ENCODE measurements around the gene MYO3B.
"Not testable (repeated sequence)": the region's sequence is repeated elsewhere in the genome, so short reads cannot be mapped to it uniquely, and the experiment has no call there.

Gene MYO3B

DNA sequence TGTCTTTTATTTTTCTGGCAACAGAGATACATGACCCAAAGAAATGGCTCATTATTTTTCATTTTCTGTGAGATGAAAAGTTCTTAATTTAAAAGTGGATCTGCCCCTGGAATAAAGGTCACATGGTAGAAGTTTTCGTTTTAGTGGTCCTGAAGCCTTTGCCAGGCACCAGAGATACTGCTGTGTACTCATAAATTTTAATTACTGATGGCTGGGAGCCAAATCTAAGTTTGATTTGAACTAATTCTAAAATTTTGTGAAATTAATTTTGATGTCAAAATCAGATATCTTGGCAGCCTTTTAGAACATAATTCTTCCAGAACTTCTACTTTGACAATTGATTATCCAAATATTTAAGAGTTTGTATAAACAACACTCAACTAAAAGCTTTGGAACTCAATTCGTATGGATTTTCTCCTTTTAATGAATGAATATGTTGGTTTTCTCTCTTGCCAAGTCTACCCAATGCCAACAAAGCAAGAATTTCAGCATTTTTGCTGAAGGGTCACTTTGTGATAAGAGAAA lies 408.7 kb downstream of the MYO3B start:
- no peak for DNase-seq

DNA sequence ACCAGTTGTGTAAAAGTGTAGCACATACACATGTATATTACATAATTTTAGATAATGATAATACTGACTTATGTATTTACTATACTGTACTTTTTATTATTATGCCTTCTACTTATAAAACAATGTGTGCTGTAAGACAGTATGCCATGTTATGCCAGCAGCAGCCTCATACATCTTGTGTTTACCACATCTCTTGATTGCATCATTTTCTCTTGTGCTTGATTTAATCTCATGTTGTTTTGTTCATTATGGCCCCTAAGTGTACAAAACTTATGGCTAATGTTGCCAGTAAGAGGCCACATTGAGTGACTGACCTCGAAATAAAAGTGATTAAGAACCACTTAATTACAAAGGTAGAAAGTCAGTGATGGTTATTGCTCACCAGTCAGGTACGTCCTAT lies 409.2 kb downstream of the MYO3B start:
- DNase-seq = no peak

DNA sequence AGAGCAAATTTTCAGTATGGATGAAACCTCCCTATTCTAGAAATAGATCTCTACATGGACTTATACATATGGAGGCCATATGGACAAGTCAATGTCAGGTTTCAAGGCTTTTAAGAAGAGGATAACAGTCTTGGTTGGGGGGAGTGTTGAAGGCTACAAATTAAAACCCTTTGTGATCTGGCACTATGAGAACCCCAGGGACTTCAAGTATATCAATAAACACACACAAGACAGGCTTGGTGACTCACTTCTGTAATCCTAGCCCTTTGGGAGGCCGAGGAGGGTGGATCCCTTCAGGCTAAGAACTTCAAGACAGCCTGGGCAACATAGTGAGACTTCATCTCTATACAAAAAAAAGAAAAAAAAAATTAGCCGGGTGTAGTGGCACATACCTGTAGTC lies 410.0 kb downstream of the MYO3B start:
- no peak for DNase-seq

DNA sequence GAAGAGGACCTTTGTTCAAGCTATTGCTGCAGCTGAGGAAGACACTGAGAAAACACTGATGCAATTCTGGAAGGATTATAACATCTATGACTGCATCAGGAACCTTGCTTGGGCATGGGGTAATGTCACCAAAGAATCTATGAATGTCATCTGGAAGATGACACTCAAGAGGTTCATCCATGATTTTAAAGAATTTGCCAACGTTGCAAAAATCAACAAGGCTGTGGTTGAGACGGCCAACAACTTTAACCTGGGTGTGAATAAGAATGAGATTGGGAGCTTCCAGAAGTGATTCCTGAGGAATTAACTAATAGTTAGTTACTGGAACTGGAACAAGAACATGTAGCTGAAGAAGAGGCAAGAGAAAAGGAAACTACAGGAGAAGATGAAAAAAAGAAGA lies 410.8 kb downstream of the MYO3B start:
- DNase-seq = no peak

DNA sequence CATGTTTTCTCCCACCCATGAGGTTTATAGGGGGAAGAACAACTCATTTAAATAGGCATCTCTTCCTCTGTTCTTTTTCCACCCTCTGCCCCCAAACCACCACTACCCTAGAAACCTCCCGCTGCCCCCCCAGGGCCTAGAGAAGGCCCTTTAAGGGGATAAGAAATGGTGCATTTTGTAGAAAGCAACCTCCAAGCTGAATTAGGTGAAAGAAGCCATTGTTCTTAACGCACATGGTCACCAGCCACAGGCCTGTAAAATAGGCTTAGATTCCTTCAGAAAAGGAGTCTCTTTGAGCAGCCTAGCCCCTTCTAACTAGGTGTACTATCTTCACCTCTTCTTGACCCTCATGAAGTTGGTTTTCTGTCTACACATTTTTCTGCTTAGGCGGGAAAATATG lies 418.6 kb downstream of the MYO3B start:
- DNase-seq = no peak

DNA sequence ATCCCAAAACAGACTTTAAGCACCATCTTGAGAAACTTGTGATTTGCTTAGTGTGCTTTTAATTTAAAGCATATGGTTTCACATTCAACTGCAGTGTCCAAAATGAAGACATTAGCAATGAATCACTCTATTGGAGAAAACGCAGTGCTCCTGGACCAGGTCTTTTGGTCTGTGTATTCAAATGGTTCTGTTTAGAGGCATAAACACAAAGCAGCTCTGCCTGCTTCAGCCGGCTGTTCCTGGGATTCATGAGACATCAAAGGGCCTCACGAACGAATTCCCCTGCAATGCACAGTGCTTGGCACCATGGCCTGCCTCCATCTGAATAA lies 420.1 kb downstream of the MYO3B start:
- DNase-seq = no peak

DNA sequence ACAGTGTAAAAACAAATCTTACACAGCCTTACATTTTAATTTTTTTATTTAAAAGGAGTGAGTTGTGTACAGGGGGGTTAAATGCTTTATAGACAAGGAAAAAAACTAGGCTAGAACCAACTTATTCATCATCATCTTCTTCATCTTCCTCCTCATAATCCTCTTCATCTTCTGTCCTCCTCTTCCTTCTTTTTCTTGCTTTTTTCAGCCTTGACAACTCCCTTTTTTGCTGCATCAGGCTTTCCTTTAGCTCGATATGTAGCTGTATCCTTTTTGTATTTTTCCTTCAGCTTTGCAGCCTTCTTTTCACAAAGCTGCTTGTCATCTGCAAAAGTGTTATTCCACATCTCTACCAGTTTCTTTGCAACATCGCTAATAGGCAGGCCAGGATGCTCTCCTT lies 423.5 kb downstream of the MYO3B start:
- DNase-seq = no peak

DNA sequence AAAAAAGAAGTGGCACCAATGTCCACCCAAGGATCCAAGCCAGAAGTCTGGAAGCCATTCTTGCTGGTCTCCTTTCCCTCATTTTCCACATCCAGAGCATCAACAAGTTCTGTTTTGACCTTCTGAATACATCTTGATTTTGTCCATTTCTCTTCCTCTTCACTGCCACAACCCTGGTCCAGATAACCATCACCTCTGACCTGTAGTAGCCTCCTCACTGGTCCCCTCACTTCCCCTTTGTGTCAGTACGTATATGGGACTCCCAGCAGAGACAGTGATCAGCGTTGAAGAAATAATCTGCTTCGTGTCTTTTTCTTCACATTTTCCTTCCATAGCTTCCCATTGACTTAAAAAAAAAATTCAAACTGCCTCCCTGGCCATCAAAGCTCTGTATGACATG lies 427.9 kb downstream of the MYO3B start:
- no peak for DNase-seq

DNA sequence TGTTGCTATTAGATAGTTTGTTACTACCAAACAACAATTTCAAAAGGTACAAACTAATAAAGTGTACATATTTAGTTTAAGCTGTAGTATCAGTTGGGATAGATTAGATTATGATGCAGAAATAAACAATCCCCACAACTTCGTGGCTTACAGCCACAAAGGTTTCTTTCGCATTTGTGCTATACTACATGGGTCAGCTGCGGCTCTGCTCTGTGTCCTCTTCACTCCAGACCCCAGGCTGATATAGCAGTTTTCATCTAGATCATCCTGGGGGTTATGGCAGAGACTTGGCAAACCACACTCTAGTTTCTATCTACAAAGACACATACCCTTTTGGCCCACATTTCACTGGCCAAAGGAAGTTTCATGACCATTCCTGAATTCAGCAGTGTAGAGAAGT lies 429.2 kb downstream of the MYO3B start:
- DNase-seq = no peak

DNA sequence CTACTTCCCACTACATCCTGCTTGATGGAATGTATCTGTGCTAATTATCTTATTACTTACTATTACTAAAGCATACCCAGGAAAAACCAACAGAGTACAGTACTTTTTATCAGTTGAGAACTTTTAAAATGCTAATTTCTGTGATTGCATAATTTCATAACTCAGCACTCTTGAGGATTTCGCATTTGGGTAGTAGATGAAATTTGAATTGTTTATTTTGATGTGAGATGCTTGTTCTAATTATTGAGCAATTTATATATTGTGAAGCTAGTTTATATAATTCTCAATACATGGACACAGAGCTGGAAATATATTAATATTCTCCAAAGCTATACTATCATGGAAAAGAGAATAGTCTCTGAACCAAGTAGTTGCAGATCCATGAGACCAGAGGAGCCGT lies 432.7 kb downstream of the MYO3B start:
- DNase-seq = no peak

DNA sequence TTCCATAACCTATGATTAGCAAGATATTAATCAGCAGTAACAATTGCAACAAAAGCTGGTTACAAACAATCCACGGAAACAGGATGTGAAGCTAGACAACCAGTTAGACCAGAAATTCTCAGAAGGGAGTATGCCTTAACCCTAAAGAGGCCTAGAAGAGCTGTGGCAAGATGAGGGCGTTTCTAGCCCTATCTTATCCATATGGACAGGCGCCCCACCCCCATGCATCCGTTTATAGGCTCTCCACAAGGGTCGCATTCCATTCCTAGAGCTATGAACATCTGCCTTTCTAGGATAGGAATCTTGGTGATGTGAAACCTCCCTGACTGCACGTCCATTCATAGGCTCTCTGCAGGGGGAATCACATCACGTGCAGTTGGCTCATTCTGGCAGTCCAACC lies 441.0 kb downstream of the MYO3B start:
- DNase-seq = not testable (repeated sequence)

DNA sequence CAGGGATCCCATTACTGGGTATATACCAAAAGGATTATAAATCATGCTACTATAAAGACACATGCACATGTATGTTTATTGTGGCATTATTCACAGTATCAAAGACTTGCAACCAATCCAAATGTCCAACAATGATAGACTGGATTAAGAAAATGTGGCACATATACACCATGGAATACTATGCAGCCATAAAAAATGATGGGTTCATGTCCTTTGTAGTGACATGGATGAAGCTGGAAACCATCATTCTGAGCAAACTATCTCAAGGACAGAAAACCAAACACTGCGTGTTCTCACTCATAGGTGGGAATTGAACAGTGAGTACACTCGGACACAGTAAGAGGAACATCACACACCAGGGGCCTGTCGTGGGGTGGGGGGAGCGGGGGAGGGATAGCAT lies 457.1 kb downstream of the MYO3B start:
- DNase-seq = not testable (repeated sequence)

DNA sequence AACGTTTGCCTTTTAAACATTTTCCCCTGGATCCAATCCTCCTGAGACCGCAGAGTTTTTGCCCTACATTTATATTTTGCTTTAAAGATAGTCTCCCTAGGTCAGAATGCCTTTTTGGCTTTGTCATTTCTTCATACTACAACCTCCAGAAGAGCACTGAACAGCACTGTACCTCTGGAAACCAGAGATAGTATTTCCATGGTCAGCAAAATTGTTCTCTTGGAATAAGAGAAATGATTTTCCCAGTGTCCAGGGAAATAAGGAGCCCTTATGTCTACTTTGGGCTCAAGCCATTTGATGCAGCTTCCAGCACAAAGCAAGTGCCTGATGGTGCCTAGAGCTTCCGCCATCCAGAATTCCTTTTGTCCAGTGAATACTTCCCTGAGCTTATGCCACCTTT lies 461.7 kb downstream of the MYO3B start:
- no peak for DNase-seq

DNA sequence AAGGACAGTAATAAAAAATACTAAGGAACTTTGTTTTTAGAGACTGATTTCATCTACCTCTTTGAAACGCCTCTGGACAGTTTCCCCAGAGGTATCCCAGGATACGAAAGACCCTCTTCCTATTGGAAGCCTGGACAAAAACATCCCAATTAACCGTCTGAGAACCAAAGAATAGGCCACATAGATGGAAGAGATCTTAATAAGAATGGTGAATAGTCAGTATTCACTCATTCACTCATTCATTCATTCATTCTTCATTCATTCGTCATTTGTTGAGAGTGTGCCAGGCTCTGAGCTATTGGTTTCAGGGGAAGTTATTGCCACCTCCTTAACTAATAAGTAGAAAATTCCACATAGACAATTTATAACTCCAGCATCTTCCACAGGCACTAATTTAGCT lies 464.0 kb downstream of the MYO3B start:
- no peak for DNase-seq

DNA sequence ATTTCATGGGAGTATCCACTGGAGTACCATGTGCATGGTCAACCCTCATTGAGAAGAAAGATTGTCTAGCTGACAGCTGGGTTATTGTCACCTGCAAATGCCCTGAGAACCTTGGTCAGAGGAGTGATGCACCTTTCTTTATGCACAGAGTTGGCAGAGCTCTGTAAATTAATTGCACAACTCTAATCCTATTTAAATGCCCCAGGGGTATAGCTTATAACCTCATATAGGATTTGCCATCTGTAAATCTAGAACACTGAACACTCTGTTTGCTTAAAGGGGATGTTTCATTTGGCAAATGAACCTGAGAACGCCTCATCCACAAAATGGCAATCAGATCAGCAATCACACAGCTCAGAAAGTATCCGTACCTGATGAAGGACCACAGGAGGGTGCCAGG lies 465.4 kb downstream of the MYO3B start:
- DNase-seq = no peak

DNA sequence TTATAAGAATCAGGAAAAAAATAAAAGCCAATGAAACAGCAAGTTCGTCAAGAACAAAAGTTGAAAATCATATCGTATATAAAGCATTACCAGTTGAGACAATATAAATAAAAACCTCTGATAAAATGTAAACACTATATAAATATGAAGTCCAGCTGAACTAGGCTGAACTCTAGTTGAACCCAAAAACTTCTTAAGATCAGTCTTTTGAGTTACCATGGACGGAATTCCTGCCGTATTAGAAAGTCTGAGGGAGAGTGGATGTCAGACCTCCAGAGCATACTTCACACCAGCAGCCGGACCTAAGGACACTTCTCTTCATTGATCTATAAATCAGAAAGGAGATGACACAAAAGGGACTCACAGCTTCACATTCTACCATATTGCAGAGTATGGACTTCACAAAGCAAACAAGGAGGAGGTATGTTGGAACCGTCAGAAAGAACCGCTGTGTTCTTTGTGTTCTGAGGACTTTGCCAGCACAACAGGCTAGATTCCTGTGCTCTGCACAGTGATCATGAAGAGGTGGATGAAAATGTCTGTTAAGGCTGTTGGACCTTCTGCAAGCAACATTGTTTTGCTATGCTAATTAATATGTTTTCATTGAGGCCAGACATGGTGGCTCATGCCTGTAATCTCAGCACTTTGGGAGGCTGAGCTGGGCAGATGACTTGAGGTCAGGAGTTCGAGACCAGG lies 469.9 kb downstream of the MYO3B start:
- no peak for DNase-seq

DNA sequence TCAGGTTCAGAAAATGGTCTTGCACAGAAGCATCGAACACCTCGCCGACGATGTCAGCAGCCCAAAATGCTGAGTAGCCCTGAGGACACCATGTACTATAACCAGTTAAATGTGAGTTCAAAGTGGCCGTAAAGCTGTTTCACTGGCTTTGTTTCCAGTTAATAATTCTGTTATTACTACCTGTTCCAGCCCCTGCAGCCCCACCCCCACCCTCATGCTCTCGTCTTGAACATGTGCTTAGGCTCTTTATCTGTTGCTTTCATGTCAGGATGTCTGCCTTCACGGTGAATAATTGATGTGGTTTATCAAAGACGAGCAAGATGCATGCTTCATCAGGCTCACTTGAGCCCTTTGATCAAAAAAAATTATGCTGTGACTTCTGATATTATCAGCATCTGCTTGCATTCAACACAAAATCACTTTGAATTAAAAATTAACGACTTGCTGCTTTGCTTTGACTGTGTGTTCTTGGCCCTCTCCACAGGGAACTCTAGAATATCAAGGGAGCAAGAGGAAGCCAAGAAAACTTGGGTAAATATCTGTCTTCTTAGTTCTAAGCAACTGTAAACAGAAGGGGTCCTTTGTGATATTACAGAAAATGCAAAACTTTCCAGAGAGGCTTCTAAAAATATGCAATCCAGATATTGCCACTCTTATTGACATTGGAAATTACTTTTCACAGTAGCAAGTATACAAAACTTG lies 473.8 kb downstream of the MYO3B start:
- DNase-seq = no peak

DNA sequence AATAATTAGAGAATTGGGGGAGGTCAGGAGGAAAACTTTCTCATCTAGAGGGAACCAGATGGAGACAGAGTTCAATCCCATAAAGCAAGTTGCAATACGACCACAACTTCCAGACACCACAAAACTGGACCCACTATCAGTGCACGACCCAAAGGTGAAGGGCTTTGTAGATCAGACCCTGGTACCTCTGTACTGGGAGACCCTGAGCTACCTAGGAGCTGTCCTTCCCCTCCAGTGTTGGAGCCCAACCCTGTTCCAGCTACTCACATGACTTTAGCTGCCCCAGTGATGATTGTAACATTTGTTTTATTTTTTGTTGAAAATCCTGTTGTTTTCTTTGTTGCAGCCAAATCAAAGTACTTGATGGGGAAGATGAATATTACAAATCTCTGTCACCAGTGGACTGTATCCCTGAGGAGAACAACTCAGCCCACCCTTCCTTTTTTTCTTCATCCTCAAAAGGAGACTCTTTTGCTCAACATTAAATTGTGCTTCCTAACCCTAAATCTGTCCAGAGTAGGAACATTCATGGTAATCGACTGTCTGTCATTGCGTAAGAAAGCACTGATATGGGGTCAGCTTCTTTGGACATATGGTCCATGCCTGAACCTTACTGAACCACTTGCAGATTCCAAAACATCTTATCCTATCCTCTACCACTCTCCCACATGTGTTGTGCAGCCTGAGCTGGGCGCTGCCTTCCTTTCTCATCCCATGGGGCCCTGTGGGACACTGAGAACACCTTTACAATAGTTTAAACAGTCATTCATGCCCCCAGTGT lies 474.9 kb downstream of the MYO3B start:
- no peak for DNase-seq

DNA sequence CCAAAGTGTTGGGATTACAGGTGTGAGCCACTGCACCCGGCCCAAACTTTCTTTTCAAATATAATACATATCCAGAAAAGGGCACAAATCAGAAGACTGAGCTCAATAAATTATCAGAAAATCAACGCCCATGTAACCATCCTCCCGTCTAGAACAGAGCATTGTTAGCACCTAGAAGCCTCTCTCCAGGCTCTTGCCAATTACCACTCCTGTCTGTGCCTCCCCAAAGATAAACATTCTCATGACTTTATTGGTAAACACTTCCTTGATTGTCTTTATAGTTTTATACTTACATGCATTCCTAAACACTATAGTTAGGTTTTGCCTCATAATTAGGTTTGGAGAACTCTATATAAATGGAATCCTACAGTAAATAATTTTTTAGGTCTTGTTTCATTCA lies 478.7 kb downstream of the MYO3B start:
- no peak for DNase-seq

DNA sequence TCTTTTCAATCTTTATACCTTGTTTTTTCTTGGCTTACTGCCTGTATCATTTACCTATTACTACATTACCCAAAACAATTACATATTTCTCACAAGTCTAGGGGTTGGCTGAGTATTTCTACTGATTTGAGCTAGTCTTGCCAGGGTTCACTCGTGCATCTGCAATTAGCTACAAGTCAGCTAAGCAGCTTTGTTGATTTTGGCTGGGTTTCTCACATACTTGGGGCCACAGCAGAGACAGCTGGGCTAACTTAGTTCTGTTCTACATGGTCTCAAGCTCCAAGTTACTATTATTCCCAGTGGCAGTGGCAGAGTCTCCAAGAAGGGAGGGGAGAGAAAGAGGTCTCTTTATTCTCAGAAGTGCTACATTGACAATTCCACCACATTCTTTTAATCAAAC lies 482.5 kb downstream of the MYO3B start:
- no peak for DNase-seq

DNA sequence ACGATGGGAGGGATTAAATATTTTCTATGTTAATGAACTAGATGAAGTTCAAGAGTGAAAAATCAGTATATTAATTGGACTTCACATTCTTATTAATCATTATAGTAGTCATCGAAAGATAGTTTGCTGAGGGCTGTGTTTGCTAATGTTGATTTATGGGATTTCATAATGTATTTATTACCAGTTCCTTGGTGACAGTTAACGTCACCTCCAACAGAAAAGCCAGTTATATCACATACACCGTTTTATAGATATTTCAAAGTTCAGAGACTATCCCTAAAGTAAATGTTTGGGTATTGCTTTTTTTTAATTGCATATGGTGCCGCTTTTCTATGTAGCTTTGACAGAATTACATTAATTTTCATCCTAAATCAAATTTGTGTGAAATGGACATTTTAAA lies 487.8 kb downstream of the MYO3B start:
- no peak for DNase-seq

DNA sequence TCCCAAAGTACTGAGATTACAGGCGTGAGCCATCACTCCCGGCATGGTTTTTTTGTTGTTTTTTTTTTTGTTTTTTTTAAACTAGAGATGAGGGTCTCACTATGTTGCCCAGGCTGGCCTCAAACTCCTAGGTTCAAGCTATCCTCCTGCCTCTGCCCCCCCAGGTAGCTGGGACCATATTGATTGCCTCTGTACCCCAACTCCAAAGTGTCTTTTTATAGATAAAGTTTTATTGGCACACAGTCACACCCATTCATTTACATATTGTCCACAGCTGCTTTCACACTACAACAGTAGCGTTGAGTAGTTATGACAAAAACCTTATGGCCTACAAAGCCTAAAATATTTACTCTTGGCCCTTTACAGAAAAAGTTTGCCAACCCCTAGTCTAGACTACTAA lies 492.0 kb downstream of the MYO3B start:
- DNase-seq = no peak

DNA sequence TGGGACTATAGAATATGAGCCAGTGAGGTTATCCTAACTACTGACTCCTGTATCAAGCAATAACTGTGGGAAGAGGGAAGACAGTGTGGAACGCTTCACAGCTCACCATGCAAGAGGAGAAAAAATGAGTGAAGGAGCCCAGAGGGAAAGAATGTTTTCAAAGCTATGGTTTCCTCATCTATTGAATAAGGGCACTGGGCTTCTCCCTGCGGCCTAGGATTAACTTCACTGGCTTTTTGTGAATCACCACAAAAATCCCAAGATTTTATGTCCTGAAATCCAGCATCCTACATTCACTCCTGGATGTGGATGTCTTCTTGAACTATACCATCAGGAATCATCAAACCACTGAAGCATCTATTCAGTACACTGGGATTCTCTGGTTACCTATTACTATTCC lies 492.7 kb downstream of the MYO3B start:
- no peak for DNase-seq

DNA sequence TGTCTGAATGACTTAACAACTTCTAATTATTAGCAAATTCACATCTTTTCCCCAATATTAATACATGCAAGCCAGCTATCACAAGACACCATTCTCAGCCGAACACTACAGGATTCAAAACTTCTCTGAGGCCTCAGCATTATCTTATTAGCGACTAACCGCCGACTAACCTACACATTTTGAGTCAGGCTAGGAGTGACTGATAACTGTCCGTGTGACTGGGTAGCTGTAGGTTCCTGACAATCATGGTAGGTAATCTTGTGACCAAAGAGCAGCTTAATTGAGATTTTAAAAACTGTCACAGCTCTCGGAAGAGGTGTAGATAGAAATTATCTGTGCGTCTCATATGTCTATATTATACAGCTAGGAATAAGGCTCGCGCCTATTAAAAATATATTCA lies 493.1 kb downstream of the MYO3B start:
- DNase-seq = no peak

All from NCI-H510A (cell line).